Activated naive CD8-positive, alpha-beta T cell (primary cell): ENCODE data around the gene ESRRA.

Experiments
- H3K27ac Mint-ChIP-seq: one replicate; pipeline ENCODE4 v1.8.0; 2021; ENCODE audit warnings: mixed read lengths
- H3K27me3 Mint-ChIP-seq: one replicate; pipeline ENCODE4 v1.8.0; 2021; ENCODE audit warnings: mixed read lengths
- H3K36me3 Mint-ChIP-seq: one replicate; pipeline ENCODE4 v1.8.0; 2021; ENCODE audit warnings: mixed read lengths
- H3K4me1 Mint-ChIP-seq: one replicate; pipeline ENCODE4 v1.8.0; 2021; ENCODE audit warnings: low read depth, mixed read lengths
- H3K4me3 Mint-ChIP-seq: one replicate; pipeline ENCODE4 v1.8.0; 2021; ENCODE audit warnings: mild to moderate bottlenecking, mixed read lengths
- H3K9me3 Mint-ChIP-seq: one replicate; pipeline ENCODE4 v1.8.0; 2021; ENCODE audit warnings: low read depth, mixed read lengths

ESRRA gene

GRCh38 chr11:64340671-64341335, 35.5 kb downstream of the ESRRA start:
- Mint-ChIP-seq H3K4me3 (peak overlapping the region; percentile 92), H3K27ac (peak overlapping the region; percentile 91), H3K27me3 (no peaks in the 10 kb centered on the region), H3K9me3 (no peaks in the 10 kb centered on the region), H3K36me3 (peaks cover 3% of the 10 kb centered on the region), H3K4me1 (peaks cover 38% of the 10 kb centered on the region)

GRCh38 chr11:64341429-64341828, 36.1 kb downstream of the ESRRA start:
- H3K9me3 Mint-ChIP-seq: no peaks in the 10 kb centered on the region
- H3K36me3 Mint-ChIP-seq: peaks cover 3% of the 10 kb centered on the region
- no peak overlapping the region for H3K27ac Mint-ChIP-seq

DNA sequence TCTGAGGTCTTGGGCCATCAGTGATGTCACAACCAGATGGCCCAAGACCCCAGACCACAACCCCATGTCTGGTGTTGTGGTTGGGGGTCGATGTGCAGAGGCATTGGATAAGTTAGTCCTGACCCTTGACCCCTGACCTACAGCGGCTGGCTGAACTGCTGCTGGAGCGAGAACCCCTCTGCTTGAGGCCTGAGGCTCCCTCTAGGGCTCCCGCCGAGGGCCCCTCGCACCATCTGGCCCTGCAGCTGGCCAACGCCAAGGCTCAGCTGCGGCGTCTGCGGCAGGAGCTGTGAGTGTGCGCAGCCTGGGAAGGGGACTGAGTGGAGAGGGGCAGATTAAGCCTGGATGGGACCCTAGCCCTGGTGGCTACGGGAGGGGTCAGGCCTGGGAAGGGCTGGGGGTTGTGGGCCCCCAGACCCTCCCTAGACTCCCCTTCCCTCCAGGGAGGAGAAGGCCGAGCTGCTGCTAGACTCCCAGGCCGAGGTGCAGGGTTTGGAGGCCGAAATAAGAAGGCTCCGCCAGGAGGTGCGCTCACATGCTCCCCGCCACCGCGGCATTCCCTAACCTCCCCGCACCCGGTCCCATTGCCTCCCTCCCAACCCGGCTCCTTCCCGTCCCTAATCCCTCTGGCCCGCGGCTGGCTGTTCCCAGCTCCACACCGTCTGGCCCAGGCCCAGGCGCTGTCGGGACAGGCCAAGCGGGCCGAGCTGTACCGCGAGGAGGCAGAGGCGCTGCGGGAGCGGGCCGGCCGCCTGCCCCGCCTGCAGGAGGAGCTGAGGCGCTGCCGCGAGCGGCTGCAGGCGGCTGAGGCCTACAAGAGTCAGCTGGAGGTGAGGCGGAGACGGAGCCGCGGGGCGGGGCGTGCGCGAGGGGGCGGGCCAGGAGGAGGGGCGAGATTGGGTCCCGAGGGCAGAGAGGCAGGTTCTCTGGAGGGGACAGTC, 36.8 kb downstream of the ESRRA start:
- Mint-ChIP-seq H3K27ac (no peak overlapping the region), H3K4me3 (peak overlapping the region; percentile 61), H3K36me3 (peaks cover 3% of the 10 kb centered on the region), H3K9me3 (no peaks in the 10 kb centered on the region), H3K27me3 (no peaks in the 10 kb centered on the region), H3K4me1 (peaks cover 38% of the 10 kb centered on the region)

More at GRCh38 chr11:64341429-64341828, 36.1 kb downstream of the ESRRA start:
- Mint-ChIP-seq H3K27me3 (no peaks in the 10 kb centered on the region), H3K4me1 (peaks cover 38% of the 10 kb centered on the region), H3K4me3 (peak overlapping the region; percentile 92)

GRCh38 chr11:64342869-64343745, 37.8 kb downstream of the ESRRA start:
- peaks cover 3% of the 10 kb centered on the region for H3K36me3 Mint-ChIP-seq
- H3K9me3 Mint-ChIP-seq: no peaks in the 10 kb centered on the region
- H3K4me1 Mint-ChIP-seq: peaks cover 31% of the 10 kb centered on the region
- H3K4me3 Mint-ChIP-seq: no peak overlapping the region
- H3K27ac Mint-ChIP-seq: no peak overlapping the region
- no peaks in the 10 kb centered on the region for H3K27me3 Mint-ChIP-seq

- Mint-ChIP-seq H3K4me3 (no peak overlapping the region), H3K27ac (no peak overlapping the region), H3K4me1 (peaks cover 27% of the 10 kb centered on the region), H3K9me3 (no peaks in the 10 kb centered on the region), H3K27me3 (no peaks in the 10 kb centered on the region), H3K36me3 (peaks cover 3% of the 10 kb centered on the region)
Observed at GRCh38 chr11:64343767-64344559, 38.6 kb downstream of the ESRRA start.

DNA sequence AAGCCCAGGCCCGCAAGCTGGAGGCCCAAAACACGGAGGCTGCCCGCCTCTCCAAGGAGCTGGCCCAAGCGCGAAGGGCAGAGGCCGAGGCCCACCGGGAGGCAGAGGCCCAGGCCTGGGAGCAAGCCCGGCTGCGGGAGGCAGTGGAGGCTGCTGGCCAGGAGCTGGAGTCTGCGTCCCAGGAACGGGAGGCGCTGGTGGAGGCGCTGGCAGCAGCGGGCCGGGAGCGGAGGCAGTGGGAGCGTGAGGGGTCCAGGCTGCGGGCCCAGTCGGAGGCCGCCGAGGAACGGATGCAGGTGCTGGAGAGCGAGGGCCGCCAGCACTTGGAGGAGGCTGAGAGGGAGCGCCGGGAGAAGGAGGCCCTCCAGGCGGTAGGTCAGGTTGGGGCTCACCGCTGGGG, 39.5 kb downstream of the ESRRA start:
- Mint-ChIP-seq H3K4me1 (peaks cover 19% of the 10 kb centered on the region), H3K4me3 (no peak overlapping the region), H3K9me3 (no peaks in the 10 kb centered on the region), H3K27me3 (no peaks in the 10 kb centered on the region), H3K36me3 (peaks cover 3% of the 10 kb centered on the region), H3K27ac (no peak overlapping the region)

- no peak overlapping the region for H3K4me3 Mint-ChIP-seq
- peak overlapping the region; percentile 51 for H3K27ac Mint-ChIP-seq
- H3K9me3 Mint-ChIP-seq: no peaks in the 10 kb centered on the region
- no peaks in the 10 kb centered on the region for H3K27me3 Mint-ChIP-seq
- peaks cover 3% of the 10 kb centered on the region for H3K36me3 Mint-ChIP-seq
- H3K4me1 Mint-ChIP-seq: peaks cover 5% of the 10 kb centered on the region
Observed at GRCh38 chr11:64347193-64347867, 42.0 kb downstream of the ESRRA start.

DNA sequence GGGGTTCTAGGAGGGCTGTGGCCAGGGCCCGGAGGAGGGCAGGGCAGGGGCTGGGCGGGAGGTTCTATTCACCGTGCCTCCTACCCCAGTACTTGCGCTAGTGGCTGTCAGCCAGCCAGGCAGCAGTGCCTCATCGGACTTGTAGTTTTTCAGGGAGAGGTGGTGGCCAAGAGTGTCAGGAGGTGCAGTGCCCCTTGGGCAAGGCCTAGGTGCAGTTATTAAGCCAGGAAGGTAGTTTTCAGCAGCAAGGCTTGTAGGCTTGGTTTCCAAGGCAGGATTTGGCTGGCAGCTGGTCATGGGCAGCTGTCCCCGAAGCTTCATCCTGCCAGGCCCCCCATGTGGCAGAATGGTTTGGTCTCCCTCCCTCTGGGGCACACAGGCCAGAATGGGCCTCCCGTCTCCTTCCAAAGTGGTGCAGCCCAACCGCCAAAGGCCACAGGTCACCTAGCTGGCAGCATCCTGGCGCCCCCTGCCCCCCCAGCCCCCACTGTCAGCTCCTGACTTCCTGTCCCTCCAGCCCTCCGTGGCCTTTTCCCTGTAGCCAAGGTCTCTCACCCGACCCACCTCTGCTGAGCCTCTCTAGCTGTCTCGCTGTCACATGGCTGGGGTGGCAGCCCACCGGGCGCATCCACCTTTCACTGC, 43.2 kb downstream of the ESRRA start:
- no peak overlapping the region for H3K27ac Mint-ChIP-seq
- peaks cover 3% of the 10 kb centered on the region for H3K36me3 Mint-ChIP-seq
- no peaks in the 10 kb centered on the region for H3K9me3 Mint-ChIP-seq

DNA sequence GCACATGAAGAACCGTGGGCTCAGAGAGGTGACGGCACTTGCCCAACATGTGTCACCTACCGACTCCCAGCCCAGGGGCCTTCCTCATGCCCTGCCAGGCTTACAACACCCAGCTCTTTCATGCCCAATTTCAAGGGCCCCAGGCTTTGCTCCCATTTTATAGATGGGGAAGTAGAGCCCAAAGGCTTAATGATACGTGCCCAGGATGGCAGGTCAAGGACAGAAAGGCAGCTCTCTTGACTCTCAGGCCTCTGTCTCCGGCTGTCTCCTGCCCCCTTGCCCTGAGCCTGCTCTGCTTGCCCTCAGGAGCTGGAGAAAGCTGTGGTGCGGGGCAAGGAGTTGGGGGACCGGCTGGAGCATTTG, 43.7 kb downstream of the ESRRA start:
- Mint-ChIP-seq H3K36me3 (peaks cover 3% of the 10 kb centered on the region), H3K4me3 (no peak overlapping the region)

More for the DNA sequence above, 43.2 kb downstream of the ESRRA start:
- H3K4me1 Mint-ChIP-seq: peaks cover 3% of the 10 kb centered on the region
- H3K4me3 Mint-ChIP-seq: no peak overlapping the region
- no peaks in the 10 kb centered on the region for H3K27me3 Mint-ChIP-seq

DNA sequence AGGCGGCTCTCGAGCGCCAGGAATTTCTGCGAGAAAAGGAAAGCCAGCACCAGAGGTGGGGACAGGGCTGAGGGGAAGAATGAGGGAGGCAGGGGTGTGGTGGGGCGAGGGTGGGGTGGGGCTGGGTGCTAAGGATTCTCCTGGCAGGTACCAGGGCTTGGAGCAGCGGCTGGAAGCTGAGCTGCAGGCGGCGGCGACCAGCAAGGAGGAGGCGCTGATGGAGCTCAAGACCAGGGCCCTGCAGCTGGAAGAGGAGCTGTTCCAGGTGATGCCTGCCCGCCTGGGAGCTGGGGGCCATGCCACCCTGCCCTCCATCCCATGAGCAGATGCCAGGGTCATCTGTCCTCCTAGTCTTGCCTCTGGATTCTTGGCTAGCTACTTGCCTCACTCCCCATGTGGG, 44.1 kb downstream of the ESRRA start:
- Mint-ChIP-seq H3K27me3 (no peaks in the 10 kb centered on the region), H3K27ac (no peak overlapping the region), H3K36me3 (peaks cover 3% of the 10 kb centered on the region), H3K4me1 (peaks cover 3% of the 10 kb centered on the region), H3K9me3 (no peaks in the 10 kb centered on the region), H3K4me3 (no peak overlapping the region)

More for the DNA sequence above, 43.7 kb downstream of the ESRRA start:
- peaks cover 3% of the 10 kb centered on the region for H3K4me1 Mint-ChIP-seq
- no peaks in the 10 kb centered on the region for H3K27me3 Mint-ChIP-seq
- no peaks in the 10 kb centered on the region for H3K9me3 Mint-ChIP-seq
- H3K27ac Mint-ChIP-seq: no peak overlapping the region

- Mint-ChIP-seq H3K9me3 (no peaks in the 10 kb centered on the region), H3K27ac (no peak overlapping the region), H3K36me3 (no peaks in the 10 kb centered on the region), H3K27me3 (no peaks in the 10 kb centered on the region), H3K4me3 (no peak overlapping the region), H3K4me1 (no peaks in the 10 kb centered on the region)
Observed at GRCh38 chr11:64351136-64351631, 45.9 kb downstream of the ESRRA start.

DNA sequence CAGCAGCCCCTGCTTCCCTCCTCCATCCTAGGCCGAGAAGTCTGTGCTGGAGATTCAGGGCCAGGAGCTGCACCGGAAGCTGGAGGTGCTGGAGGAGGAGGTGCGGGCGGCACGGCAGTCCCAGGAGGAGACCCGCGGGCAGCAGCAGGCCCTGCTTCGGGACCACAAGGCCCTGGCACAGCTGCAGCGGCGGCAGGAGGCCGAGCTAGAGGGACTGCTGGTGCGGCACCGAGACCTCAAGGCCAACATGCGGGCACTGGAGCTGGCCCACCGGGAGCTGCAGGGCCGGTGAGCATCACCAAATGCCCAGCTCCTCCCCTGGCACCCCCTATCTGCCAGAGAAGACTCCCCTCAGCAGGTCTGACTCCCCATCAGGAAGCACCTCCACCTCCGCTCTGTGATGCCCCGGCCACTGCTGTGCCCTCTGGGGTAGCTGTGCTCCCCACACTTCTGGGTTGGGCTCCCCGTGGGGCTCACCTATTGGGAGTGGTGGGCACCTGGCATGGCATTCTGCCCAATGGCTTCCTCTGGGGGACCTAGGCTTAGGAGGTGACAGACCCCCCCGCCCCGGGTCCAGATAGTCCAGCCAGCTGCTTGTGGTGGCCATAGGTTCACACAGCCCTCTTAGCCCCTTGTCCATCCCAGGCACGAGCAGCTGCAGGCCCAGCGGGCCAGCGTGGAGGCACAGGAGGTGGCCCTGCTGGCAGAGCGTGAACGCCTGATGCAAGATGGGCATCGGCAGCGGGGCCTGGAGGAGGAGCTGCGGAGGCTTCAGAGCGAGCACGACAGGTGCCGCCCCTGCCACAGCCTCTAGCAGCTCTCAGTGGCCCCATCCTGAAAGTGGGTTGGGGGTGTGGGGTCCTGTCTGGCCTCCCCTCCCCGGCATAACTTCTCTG, 47.0 kb downstream of the ESRRA start:
- Mint-ChIP-seq H3K27me3 (no peaks in the 10 kb centered on the region), H3K36me3 (no peaks in the 10 kb centered on the region), H3K27ac (no peak overlapping the region), H3K9me3 (no peaks in the 10 kb centered on the region), H3K4me3 (no peak overlapping the region), H3K4me1 (peaks cover 4% of the 10 kb centered on the region)
